Activated CD8-positive, alpha-beta T cell treated with anti-CD3 and anti-CD28 coated beads, Interleukin-2, amount 10 ng/mL, durations not matched to agents 7 days and 5 days (primary cell): ENCODE measurements around the gene FAM227A. TPM values are rescaled to one million over a fixed set of nuclear protein-coding genes. Genes with fewer than 3 reads are reported as not detected.
"Not testable (repeated sequence)": the region's sequence is repeated elsewhere in the genome, so short reads cannot be mapped to it uniquely, and the experiment has no call there.

Experiments used
- ATAC-seq: fragments of 150-1000 bp; cut with Tn5 transposase; one replicate; pipeline ENCODE4 v1.10.0; 2021; ENCODE audit warnings: moderate library complexity
- CTCF ChIA-PET: fragments of 350-600 bp; sonication (Branson Sonifier 250); formaldehyde crosslinking; loops from one replicate; lab custom pipeline; 2021; ENCODE audit warnings: antibody characterized with exemption; lab: Charles Lee
- POLR2A ChIA-PET: fragments of 350-600 bp; sonication (Branson Sonifier 250); formaldehyde crosslinking; loops from one replicate; lab custom pipeline; 2021; ENCODE audit warnings: antibody characterized with exemption; lab: Charles Lee
- DNase-seq: peaks from one replicate; pipeline ENCODE4 v3.0.0-alpha.2; 2020
- H3K27ac Mint-ChIP-seq: one replicate; pipeline ENCODE4 v1.8.0; 2021; ENCODE audit warnings: mild to moderate bottlenecking, mixed read lengths
- H3K27me3 Mint-ChIP-seq: one replicate; pipeline ENCODE4 v1.8.0; 2021; ENCODE audit warnings: low read depth, mixed read lengths
- H3K36me3 Mint-ChIP-seq: one replicate; pipeline ENCODE4 v1.8.0; 2021; ENCODE audit warnings: low read depth, mixed read lengths
- H3K4me1 Mint-ChIP-seq: one replicate; pipeline ENCODE4 v1.8.0; 2021; ENCODE audit warnings: low read depth, mixed read lengths
- H3K4me3 Mint-ChIP-seq: one replicate; pipeline ENCODE4 v1.8.0; 2021; ENCODE audit warnings: mild to moderate bottlenecking, mixed read lengths
- H3K9me3 Mint-ChIP-seq: one replicate; pipeline ENCODE4 v1.8.0; 2022; ENCODE audit warnings: mixed read lengths; ENCODE audit not compliant: insufficient read depth
- total RNA-seq, 2 experiments: library from RNA; stranded (reverse); gene quantifications; one replicate each; pipeline ENCODE4 v1.2.3, GENCODE V29; 2021

Gene FAM227A
- total RNA-seq, 2 experiments from 2014 or later: 0.87 to 0.89 TPM

- ATAC-seq: no peak
Observed at GRCh38 chr22:38608992-38609750, 47.0 kb downstream of the FAM227A start.

GRCh38 chr22:38607680-38608079 is 48.5 kb downstream of the FAM227A start:
- ChIA-PET CTCF (no interaction called here), POLR2A (no interaction called here)
- Mint-ChIP-seq H3K36me3 (no peaks in the 10 kb centered on the region), H3K4me1 (no peaks in the 10 kb centered on the region), H3K27me3 (peaks cover 6% of the 10 kb centered on the region), H3K27ac (no peak overlapping the region), H3K9me3 (no peaks in the 10 kb centered on the region), H3K4me3 (no peak overlapping the region)
- ATAC-seq (no peak), DNase-seq (no peak)

More at GRCh38 chr22:38608992-38609750, 47.0 kb downstream of the FAM227A start:
- Mint-ChIP-seq H3K4me1 (no peaks in the 10 kb centered on the region), H3K9me3 (no peaks in the 10 kb centered on the region), H3K36me3 (no peaks in the 10 kb centered on the region), H3K4me3 (no peak overlapping the region), H3K27ac (no peak overlapping the region), H3K27me3 (peaks cover 4% of the 10 kb centered on the region)
- POLR2A ChIA-PET: no interaction called here
- CTCF ChIA-PET: no interaction called here
- no peak for DNase-seq

GRCh38 chr22:38602166-38602565 is 54.0 kb downstream of the FAM227A start:
- no peak for ATAC-seq
- Mint-ChIP-seq H3K27me3 (peaks cover 13% of the 10 kb centered on the region), H3K4me3 (no peak overlapping the region), H3K9me3 (no peaks in the 10 kb centered on the region), H3K27ac (no peak overlapping the region), H3K36me3 (no peaks in the 10 kb centered on the region), H3K4me1 (no peaks in the 10 kb centered on the region)
- ChIA-PET CTCF (no interaction called here), POLR2A (no interaction called here)
- DNase-seq: no peak

- DNase-seq (no peak), ATAC-seq (no peak)
- POLR2A ChIA-PET: no interaction called here
- H3K27me3 Mint-ChIP-seq: peaks cover 13% of the 10 kb centered on the region
- H3K9me3 Mint-ChIP-seq: no peaks in the 10 kb centered on the region
- no peaks in the 10 kb centered on the region for H3K36me3 Mint-ChIP-seq
- CTCF ChIA-PET: no interaction called here
- no peaks in the 10 kb centered on the region for H3K4me1 Mint-ChIP-seq
- no peak overlapping the region for H3K27ac Mint-ChIP-seq
- no peak overlapping the region for H3K4me3 Mint-ChIP-seq
Observed at GRCh38 chr22:38601221-38601764, 54.9 kb downstream of the FAM227A start.

DNA sequence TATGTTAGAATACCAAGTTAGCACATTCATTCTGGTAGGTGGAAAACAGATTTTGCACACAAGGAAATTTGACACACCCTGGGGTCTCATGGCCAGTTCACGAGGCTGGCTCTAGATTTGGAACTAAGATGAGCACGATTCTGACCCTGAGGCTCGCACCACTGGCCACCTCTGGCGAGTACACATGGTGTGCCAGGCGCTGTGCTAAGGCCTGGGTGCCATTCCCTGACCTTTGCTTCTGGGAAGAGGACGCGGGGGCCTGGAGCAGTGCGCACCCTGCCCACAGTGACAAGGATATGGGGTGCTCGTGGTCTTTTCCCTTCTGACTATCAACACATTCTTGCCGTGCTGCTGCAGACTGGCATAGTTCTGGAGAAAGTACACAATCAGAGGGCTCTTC is 56.7 kb downstream of the FAM227A start:
- DNase-seq (no peak), ATAC-seq (no peak)
- no peaks in the 10 kb centered on the region for H3K4me1 Mint-ChIP-seq
- H3K9me3 Mint-ChIP-seq: no peaks in the 10 kb centered on the region
- no peaks in the 10 kb centered on the region for H3K36me3 Mint-ChIP-seq
- ChIA-PET CTCF (no interaction called here), POLR2A (no interaction called here)
- no peak overlapping the region for H3K4me3 Mint-ChIP-seq
- no peak overlapping the region for H3K27ac Mint-ChIP-seq
- H3K27me3 Mint-ChIP-seq: peaks cover 11% of the 10 kb centered on the region

DNA sequence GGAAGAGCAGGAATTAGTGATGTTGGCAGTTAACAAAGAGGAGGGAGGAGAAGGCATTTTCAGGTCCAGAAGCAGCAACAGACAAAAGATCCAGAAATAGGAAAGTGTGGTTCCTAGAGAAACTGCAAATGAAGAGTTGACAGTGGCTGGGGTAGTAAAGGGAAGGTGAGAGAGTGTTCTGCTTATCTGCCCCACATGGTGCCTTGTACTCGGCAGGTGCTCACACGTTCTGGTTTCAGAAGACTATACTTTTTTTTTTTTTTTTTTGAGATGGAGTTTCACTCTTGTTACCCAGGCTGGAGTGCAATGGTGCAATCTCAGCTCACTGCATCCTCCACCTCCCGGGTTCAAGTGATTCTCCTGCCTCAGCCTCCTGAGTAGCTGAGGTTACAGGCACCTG is 73.3 kb downstream of the FAM227A start:
- ATAC-seq, H3K27ac Mint-ChIP-seq, POLR2A ChIA-PET, CTCF ChIA-PET, H3K4me3 Mint-ChIP-seq, H3K9me3 Mint-ChIP-seq, H3K36me3 Mint-ChIP-seq, DNase-seq, H3K4me1 Mint-ChIP-seq, H3K27me3 Mint-ChIP-seq: not testable (repeated sequence)

GRCh38 chr22:38578505-38578904 is 77.7 kb downstream of the FAM227A start:
- Mint-ChIP-seq H3K27me3 (peaks cover 2% of the 10 kb centered on the region), H3K9me3 (no peaks in the 10 kb centered on the region), H3K36me3 (no peaks in the 10 kb centered on the region), H3K4me3 (no peak overlapping the region), H3K4me1 (no peaks in the 10 kb centered on the region), H3K27ac (no peak overlapping the region)
- POLR2A ChIA-PET: no interaction called here
- DNase-seq (no peak), ATAC-seq (no peak)
- CTCF ChIA-PET: no interaction called here

GRCh38 chr22:38572065-38572464 is 84.1 kb downstream of the FAM227A start:
- CTCF ChIA-PET: interaction anchor here (0.7 to 3.3 kb wide), 29 partner anchors 10 to 608 kb away, joined by 3 to 35 read pairs (median 4); partner anchors contain the start of genes CBY1 and KDELR3
- H3K4me3 Mint-ChIP-seq: no peak overlapping the region
- no peak for ATAC-seq
- H3K4me1 Mint-ChIP-seq: peaks cover 22% of the 10 kb centered on the region
- H3K27me3 Mint-ChIP-seq: no peaks in the 10 kb centered on the region
- POLR2A ChIA-PET: interaction anchor here (0.8 to 1.7 kb wide), 3 partner anchors 84 to 519 kb away, joined by 3 to 6 read pairs (median 5); partner anchors contain the start of gene TOMM22
- H3K36me3 Mint-ChIP-seq: peaks cover 2% of the 10 kb centered on the region
- no peaks in the 10 kb centered on the region for H3K9me3 Mint-ChIP-seq
- DNase-seq: peak; percentile 64
- H3K27ac Mint-ChIP-seq: no peak overlapping the region

- CTCF ChIA-PET: interaction anchor here (0.7 to 3.3 kb wide), 18 partner anchors 13 to 519 kb away, joined by 3 to 35 read pairs (median 4); no protein-coding TSS in a partner anchor
- H3K9me3 Mint-ChIP-seq: no peaks in the 10 kb centered on the region
- H3K4me1 Mint-ChIP-seq: peaks cover 22% of the 10 kb centered on the region
- peak; percentile 59 for DNase-seq
- peaks cover 2% of the 10 kb centered on the region for H3K36me3 Mint-ChIP-seq
- no peaks in the 10 kb centered on the region for H3K27me3 Mint-ChIP-seq
- peak overlapping the region; percentile 94 for H3K27ac Mint-ChIP-seq
- POLR2A ChIA-PET: interaction anchor here (0.9 to 1.7 kb wide), 6 partner anchors 9 to 518 kb away, joined by 3 to 5 read pairs (median 3); partner anchors contain the start of gene TOMM22
- ATAC-seq: peak; percentile 32
- H3K4me3 Mint-ChIP-seq: peak overlapping the region; percentile 85
Observed at GRCh38 chr22:38570779-38571364, 85.3 kb downstream of the FAM227A start.

- H3K4me3 Mint-ChIP-seq: peak within 1 kb of the TSS; percentile 85
- peak within 1 kb of the TSS; percentile 98 for H3K27ac Mint-ChIP-seq
- H3K4me1 Mint-ChIP-seq: peaks cover 22% of the 10 kb centered on the region
- peaks cover 5% of the 10 kb centered on the region for H3K36me3 Mint-ChIP-seq
- H3K9me3 Mint-ChIP-seq: no peaks in the 10 kb centered on the region
- CTCF ChIA-PET: interaction anchor here (0.7 to 3.3 kb wide), 10 partner anchors 14 to 518 kb away, joined by 3 to 35 read pairs (median 4); no protein-coding TSS in a partner anchor
- peak; percentile 88 for ATAC-seq
- no peaks in the 10 kb centered on the region for H3K27me3 Mint-ChIP-seq
- POLR2A ChIA-PET: interaction anchor here (0.9 to 1.7 kb wide), 5 partner anchors 62 to 517 kb away, joined by 3 to 5 read pairs (median 3); partner anchors contain the start of gene TOMM22
- DNase-seq: peak; percentile 99
Observed at GRCh38 chr22:38569972-38570778, 86.0 kb downstream of the FAM227A start, which contains the start of gene DMC1. Gene DMC1, minus strand, starts transcription at chr22:38570183. Its CDS starts 1,927 bp downstream, at chr22:38568256.
